Calu3 (cell line): ENCODE measurements around the gene BEAN1. TPM values are rescaled to one million over a fixed set of nuclear protein-coding genes. Genes with fewer than 3 reads are reported as not detected.
"Not testable (repeated sequence)": the region's sequence is repeated elsewhere in the genome, so short reads cannot be mapped to it uniquely, and the experiment has no call there.

Experiments
- BruUV-seq: library from RNA; stranded (reverse); fragments of 400-500 nt; replicated peaks from 2 replicates; lab custom pipeline; 2021; lab: Mats Ljungman, UMichigan
- CTCF ChIA-PET: fragments of 300-600 bp; sonication (Branson Sonifier 250); formaldehyde crosslinking; loops from one replicate; lab custom pipeline; 2022; ENCODE audit warnings: antibody characterized with exemption; lab: Charles Lee
- DNase-seq: peaks from one replicate; pipeline ENCODE4 v3.0.0; 2022
- H3K27ac Mint-ChIP-seq: one replicate; pipeline ENCODE4 v1.8.0; 2022; ENCODE audit warnings: mixed read lengths; ENCODE audit not compliant: unreplicated experiment
- H3K27me3 Mint-ChIP-seq: one replicate; pipeline ENCODE4 v1.8.0; 2022; ENCODE audit warnings: mixed read lengths; ENCODE audit not compliant: unreplicated experiment
- H3K36me3 Mint-ChIP-seq: one replicate; pipeline ENCODE4 v1.8.0; 2022; ENCODE audit warnings: mild to moderate bottlenecking, moderate library complexity, mixed read lengths; ENCODE audit not compliant: insufficient read depth, unreplicated experiment
- H3K4me1 Mint-ChIP-seq: one replicate; pipeline ENCODE4 v1.8.0; 2022; ENCODE audit warnings: mild to moderate bottlenecking, low read depth, mixed read lengths; ENCODE audit not compliant: unreplicated experiment
- H3K4me3 Mint-ChIP-seq: one replicate; pipeline ENCODE4 v1.8.0; 2022; ENCODE audit warnings: mild to moderate bottlenecking, low read depth, moderate library complexity, mixed read lengths; ENCODE audit not compliant: unreplicated experiment
- H3K9me3 Mint-ChIP-seq: one replicate; pipeline ENCODE4 v1.8.0; 2022; ENCODE audit warnings: low read depth, mixed read lengths; ENCODE audit not compliant: unreplicated experiment
- CTCF ChIP-seq: fragments of 200-600 bp; IDR thresholded peaks from one replicate; pipeline ENCODE4 v1.8.0; 2022; ENCODE audit warnings: antibody characterized with exemption; ENCODE audit not compliant: unreplicated experiment
- intact Hi-C: fragments of 100-400 bp; cut with micrococcal nuclease; formaldehyde crosslinking; loops from one replicate; pipeline ENCODE4 v1.10.0; 2022; ENCODE audit not compliant: unreplicated experiment
- total RNA-seq: library from RNA; stranded (reverse); gene quantifications from 2 replicates; pipeline ENCODE4 v1.2.3, GENCODE V29; 2022

The BEAN1 gene
- total RNA-seq, 1 experiment from 2014 or later = 3.1 TPM

GRCh38 chr16:66491716-66492064 lies 64.6 kb downstream of the BEAN1 start:
- Mint-ChIP-seq H3K4me3 (no peak overlapping the region), H3K4me1 (peaks cover 18% of the 10 kb centered on the region), H3K9me3 (no peaks in the 10 kb centered on the region), H3K36me3 (peaks cover under 1% of the 10 kb centered on the region), H3K27ac (no peak overlapping the region), H3K27me3 (no peaks in the 10 kb centered on the region)
- no peak for DNase-seq
- BruUV-seq = no TSS peak
- TF ChIP-seq CTCF = no peak
- CTCF ChIA-PET = interaction anchor here (1.4 kb wide), 1 partner anchor 13 kb away, joined by 3 read pairs; no protein-coding TSS in a partner anchor
- intact Hi-C loops = no loop called here

- CTCF ChIA-PET = no interaction called here
- DNase-seq = no peak
- BruUV-seq = no TSS peak
- peaks cover 4% of the 10 kb centered on the region for H3K9me3 Mint-ChIP-seq
- H3K27me3 Mint-ChIP-seq = no peaks in the 10 kb centered on the region
- no peak overlapping the region for H3K27ac Mint-ChIP-seq
- TF ChIP-seq CTCF = no peak
- H3K4me3 Mint-ChIP-seq = no peak overlapping the region
- peaks cover 7% of the 10 kb centered on the region for H3K4me1 Mint-ChIP-seq
- intact Hi-C loops = no loop called here
- no peaks in the 10 kb centered on the region for H3K36me3 Mint-ChIP-seq
Measured at GRCh38 chr16:66493490-66494401, 66.7 kb downstream of the BEAN1 start.

GRCh38 chr16:66494916-66495315 lies 67.8 kb downstream of the BEAN1 start:
- no peaks in the 10 kb centered on the region for H3K27me3 Mint-ChIP-seq
- no peak for DNase-seq
- peaks cover 7% of the 10 kb centered on the region for H3K4me1 Mint-ChIP-seq
- intact Hi-C loops = no loop called here
- peaks cover 4% of the 10 kb centered on the region for H3K9me3 Mint-ChIP-seq
- BruUV-seq = no TSS peak
- CTCF ChIA-PET = no interaction called here
- no peak for TF ChIP-seq CTCF
- no peak overlapping the region for H3K27ac Mint-ChIP-seq
- no peak overlapping the region for H3K4me3 Mint-ChIP-seq
- no peaks in the 10 kb centered on the region for H3K36me3 Mint-ChIP-seq

- H3K4me1 Mint-ChIP-seq = peaks cover 5% of the 10 kb centered on the region
- H3K27ac Mint-ChIP-seq = no peak overlapping the region
- H3K9me3 Mint-ChIP-seq = peaks cover 4% of the 10 kb centered on the region
- BruUV-seq = no TSS peak
- CTCF ChIA-PET = no interaction called here
- no peak for DNase-seq
- H3K4me3 Mint-ChIP-seq = no peak overlapping the region
- no peaks in the 10 kb centered on the region for H3K27me3 Mint-ChIP-seq
- intact Hi-C loops = no loop called here
- H3K36me3 Mint-ChIP-seq = no peaks in the 10 kb centered on the region
- no peak for TF ChIP-seq CTCF
Measured at GRCh38 chr16:66495440-66495839, 68.3 kb downstream of the BEAN1 start.

- intact Hi-C loops, H3K4me1 Mint-ChIP-seq, BruUV-seq, CTCF ChIA-PET, H3K9me3 Mint-ChIP-seq, H3K36me3 Mint-ChIP-seq, H3K4me3 Mint-ChIP-seq, H3K27me3 Mint-ChIP-seq, H3K27ac Mint-ChIP-seq, DNase-seq: not testable (repeated sequence)
Measured at GRCh38 chr16:66496226-66496625, 69.1 kb downstream of the BEAN1 start.

GRCh38 chr16:66497921-66498320 lies 70.8 kb downstream of the BEAN1 start:
- DNase-seq, BruUV-seq, H3K4me1 Mint-ChIP-seq, H3K27ac Mint-ChIP-seq, H3K36me3 Mint-ChIP-seq, intact Hi-C loops, H3K9me3 Mint-ChIP-seq, H3K4me3 Mint-ChIP-seq, H3K27me3 Mint-ChIP-seq, CTCF ChIA-PET: not testable (repeated sequence)

- Mint-ChIP-seq H3K4me1 (peaks cover 31% of the 10 kb centered on the region), H3K36me3 (peaks cover 20% of the 10 kb centered on the region)
- H3K27me3 Mint-ChIP-seq, BruUV-seq, H3K27ac Mint-ChIP-seq, H3K9me3 Mint-ChIP-seq, intact Hi-C loops, CTCF ChIA-PET, H3K4me3 Mint-ChIP-seq, DNase-seq: not testable (repeated sequence)
Measured at GRCh38 chr16:66501563-66501962, 74.5 kb downstream of the BEAN1 start.
